Uterus (tissue), 2 donors: ENCODE results near the gene XK.

Experiments used
- CTCF ChIP-seq, 4 experiments: fragments of 200-600 bp in 2 of 4; fragments of 450-650 bp in 2 of 4; sonication (generic) in 2 of 4; IDR thresholded peaks; one replicate each; pipeline ENCODE4 v1.5.1; 2016 to 2019; ENCODE audit warnings: antibody characterized with exemption in 4 of 4, mild to moderate bottlenecking in 2 of 4, moderate library complexity in 1 of 4
- POLR2A ChIP-seq, 2 donors: fragments of 450-650 bp; IDR thresholded peaks; one replicate each; pipeline ENCODE4 v1.6.1; 2016; ENCODE audit warnings: antibody characterized with exemption in 2 of 2, mild to moderate bottlenecking in 1 of 2, moderate library complexity in 1 of 2

GRCh38 chrX:37781081-37781480 lies 95.5 kb downstream of the XK start:
- TF ChIP-seq CTCF (IDR thresholded peaks at IDR 0.05) (no peak), POLR2A (IDR thresholded peaks at IDR 0.05) (no peak)
